Stimulated activated CD8-positive, alpha-beta memory T cell treated with anti-CD3 and anti-CD28 coated beads, Interleukin-4, amount 100 ng/mL, for 4 hours (primary cell): Measurements from ENCODE around the gene FOXD2.

ENCODE experiments used
- DNase-seq, 2 donors: peaks; one replicate each; pipeline ENCODE4 v3.0.0-alpha.2; 2020; ENCODE audit warnings: low read depth in 2 of 2, low spot score in 1 of 2

The FOXD2 gene

GRCh38 chr1:47459253-47459788 lies 21.5 kb downstream of the FOXD2 start:
- no peak for DNase-seq

GRCh38 chr1:47460040-47460439 lies 22.2 kb downstream of the FOXD2 start:
- no peak for DNase-seq

- DNase-seq: no peak
Measured at GRCh38 chr1:47460456-47460855, 22.6 kb downstream of the FOXD2 start.

GRCh38 chr1:47465605-47466004 lies 27.8 kb downstream of the FOXD2 start:
- DNase-seq: no peak

GRCh38 chr1:47468709-47469389 lies 31.0 kb downstream of the FOXD2 start:
- no peak for DNase-seq

- no peak for DNase-seq
Measured at GRCh38 chr1:47469390-47469759, 31.5 kb downstream of the FOXD2 start.

GRCh38 chr1:47469910-47470309 lies 32.1 kb downstream of the FOXD2 start:
- no peak for DNase-seq

- no peak for DNase-seq
Measured at GRCh38 chr1:47471163-47471562, 33.3 kb downstream of the FOXD2 start.

GRCh38 chr1:47474278-47475193 lies 36.7 kb downstream of the FOXD2 start:
- DNase-seq: no peak

- DNase-seq: no peak
Measured at GRCh38 chr1:47477595-47478080, 39.8 kb downstream of the FOXD2 start.

- no peak for DNase-seq
Measured at GRCh38 chr1:47478090-47478489, 40.2 kb downstream of the FOXD2 start.

GRCh38 chr1:47479664-47480063 lies 41.8 kb downstream of the FOXD2 start:
- no peak for DNase-seq

- no peak for DNase-seq
Measured at GRCh38 chr1:47481936-47482335, 44.1 kb downstream of the FOXD2 start.

GRCh38 chr1:47482786-47483185 lies 44.9 kb downstream of the FOXD2 start:
- no peak for DNase-seq

GRCh38 chr1:47483651-47484050 lies 45.8 kb downstream of the FOXD2 start:
- no peak for DNase-seq

GRCh38 chr1:47485817-47486216 lies 48.0 kb downstream of the FOXD2 start:
- DNase-seq: no peak

GRCh38 chr1:47487332-47487731 lies 49.5 kb downstream of the FOXD2 start:
- DNase-seq: no peak

GRCh38 chr1:47487850-47488450 lies 50.1 kb downstream of the FOXD2 start:
- DNase-seq: no peak
